Left ventricle myocardium superior (tissue), 1 donor: ENCODE data around the gene ENOSF1. TPM values are rescaled to one million over a fixed set of nuclear protein-coding genes. Genes with fewer than 3 reads are reported as not detected.

ENCODE experiments used
- ATAC-seq: fragments of 200-7000 bp; cut with Tn5 transposase; one replicate; pipeline ENCODE4 v1.9.1; 2020; ENCODE audit warnings: mild to moderate bottlenecking, moderate library complexity
- DNase-seq: peaks from one replicate; pipeline ENCODE4 v3.0.0-alpha.2; 2020
- intact Hi-C: fragments of 100-400 bp; cut with micrococcal nuclease; formaldehyde crosslinking; loops from one replicate; pipeline ENCODE4 v1.11.0; 2022
- total RNA-seq: library from RNA; stranded (reverse); fragmentation: NEBNext Ultra II Directional; extraction: Animal tissue kit (Norgen Biotek cat#: 25700); gene quantifications from one replicate; pipeline ENCODE4 v1.2.1, GENCODE V29; 2021
- donor health status: DM: no; HTN: yes; CAD: no; lungs with severe emphysema.

The ENOSF1 gene
- total RNA-seq, 1 donor from 2014 or later: 23.9 TPM

GRCh38 chr18:678482-679182 lies 33.8 kb downstream of the ENOSF1 start:
- no peak for DNase-seq
- no peak for ATAC-seq
- intact Hi-C loops: no loop called here

GRCh38 chr18:677951-678381 lies 34.5 kb downstream of the ENOSF1 start:
- no peak for DNase-seq
- intact Hi-C loops: no loop called here
- ATAC-seq: no peak

- ATAC-seq: no peak
- intact Hi-C loops: no loop called here
- no peak for DNase-seq
Observed at GRCh38 chr18:677145-677544, 35.3 kb downstream of the ENOSF1 start.

GRCh38 chr18:676736-677135 lies 35.7 kb downstream of the ENOSF1 start:
- intact Hi-C loops: no loop called here
- ATAC-seq (no peak), DNase-seq (no peak)

- intact Hi-C loops: no loop called here
- peak; percentile 53 for DNase-seq
- peak; percentile 80 for ATAC-seq
Observed at GRCh38 chr18:676069-676468, 36.4 kb downstream of the ENOSF1 start.

- ATAC-seq (no peak), DNase-seq (no peak)
- intact Hi-C loops: no loop called here
Observed at GRCh38 chr18:675307-675706, 37.1 kb downstream of the ENOSF1 start.

GRCh38 chr18:673769-674168 lies 38.7 kb downstream of the ENOSF1 start:
- intact Hi-C loops: no loop called here
- ATAC-seq (no peak), DNase-seq (no peak)

GRCh38 chr18:673317-673716 lies 39.1 kb downstream of the ENOSF1 start:
- DNase-seq (no peak), ATAC-seq (peak; percentile 57)
- intact Hi-C loops: no loop called here

GRCh38 chr18:671405-671804 lies 41.0 kb downstream of the ENOSF1 start:
- intact Hi-C loops: no loop called here
- DNase-seq (no peak), ATAC-seq (no peak)

GRCh38 chr18:670522-670921 lies 41.9 kb downstream of the ENOSF1 start:
- ATAC-seq: no peak
- intact Hi-C loops: no loop called here
- no peak for DNase-seq

- ATAC-seq (no peak), DNase-seq (no peak)
- intact Hi-C loops: no loop called here
Observed at GRCh38 chr18:669077-669476, 43.4 kb downstream of the ENOSF1 start.

- intact Hi-C loops: no loop called here
- DNase-seq (no peak), ATAC-seq (no peak)
Observed at GRCh38 chr18:668260-668659, 44.2 kb downstream of the ENOSF1 start.

- no peak for DNase-seq
Observed at GRCh38 chr18:666628-667027, 45.8 kb downstream of the ENOSF1 start.

GRCh38 chr18:666177-666576 lies 46.3 kb downstream of the ENOSF1 start:
- intact Hi-C loops: no loop called here
- DNase-seq (no peak), ATAC-seq (no peak)

More at GRCh38 chr18:666628-667027, 45.8 kb downstream of the ENOSF1 start:
- intact Hi-C loops: no loop called here
- ATAC-seq: no peak

GRCh38 chr18:662197-662596 lies 50.2 kb downstream of the ENOSF1 start:
- DNase-seq: no peak
- no peak for ATAC-seq
- intact Hi-C loops: no loop called here

GRCh38 chr18:659597-659996 lies 52.8 kb downstream of the ENOSF1 start:
- no peak for DNase-seq
- no peak for ATAC-seq
- intact Hi-C loops: no loop called here

GRCh38 chr18:658947-659533 lies 53.4 kb downstream of the ENOSF1 start:
- ATAC-seq (no peak), DNase-seq (no peak)
- intact Hi-C loops: no loop called here

GRCh38 chr18:658001-658946 lies 54.2 kb downstream of the ENOSF1 start:
- ATAC-seq (peak; percentile 96), DNase-seq (peak; percentile 81)
- intact Hi-C loops: no loop called here

- intact Hi-C loops: no loop called here
- ATAC-seq (peak; percentile 70), DNase-seq (peak; percentile 44)
Observed at GRCh38 chr18:657311-658000, 55.0 kb downstream of the ENOSF1 start, which contains the start of gene TYMS. TYMS (plus strand) TSS chr18:657653; CDS start chr18:657743, 90 bp downstream.
